Measurements from ENCODE around the gene PLA2G2F.

Gene PLA2G2F

GRCh38 chr1:20192364-20192763 lies 53.2 kb downstream of the PLA2G2F start:
- DNase-seq: peak; percentile 9

- no peak for DNase-seq
Observed at GRCh38 chr1:20192871-20193411, 53.8 kb downstream of the PLA2G2F start.

- DNase-seq: no peak
Observed at GRCh38 chr1:20194224-20194623, 55.1 kb downstream of the PLA2G2F start.

GRCh38 chr1:20194757-20195461 lies 55.8 kb downstream of the PLA2G2F start:
- peak; percentile 72 for DNase-seq

- no peak for DNase-seq
Observed at GRCh38 chr1:20195462-20195780, 56.3 kb downstream of the PLA2G2F start.

- no peak for DNase-seq
Observed at GRCh38 chr1:20197329-20197791, 58.2 kb downstream of the PLA2G2F start.

GRCh38 chr1:20198296-20198695 lies 59.2 kb downstream of the PLA2G2F start:
- no peak for DNase-seq

GRCh38 chr1:20198918-20199317 lies 59.8 kb downstream of the PLA2G2F start:
- no peak for DNase-seq

GRCh38 chr1:20199403-20199802 lies 60.3 kb downstream of the PLA2G2F start:
- DNase-seq: no peak

GRCh38 chr1:20199840-20200239 lies 60.7 kb downstream of the PLA2G2F start:
- DNase-seq: no peak
